Stimulated activated memory B cell treated with anti-CD40 and anti-IgM and Interleukin-4, amounts not matched to agents 10 μg/mL and 1 μg/mL and 100 μg/mL, for 72 hours (primary cell): ENCODE data around the gene IFNAR1.
"Not testable (repeated sequence)": the region's sequence is repeated elsewhere in the genome, so short reads cannot be mapped to it uniquely, and the experiment has no call there.

Source experiments
- ATAC-seq: fragments of 150-1000 bp; cut with Tn5 transposase; 2 replicates; pipeline ENCODE4 v1.10.0; 2021
- H3K27ac Mint-ChIP-seq: one replicate; pipeline ENCODE4 v1.8.0; 2022; ENCODE audit warnings: mild to moderate bottlenecking, mixed read lengths
- H3K27me3 Mint-ChIP-seq: one replicate; pipeline ENCODE4 v1.8.0; 2022; ENCODE audit warnings: mixed read lengths
- H3K36me3 Mint-ChIP-seq: one replicate; pipeline ENCODE4 v1.8.0; 2022; ENCODE audit warnings: mixed read lengths
- H3K4me1 Mint-ChIP-seq: one replicate; pipeline ENCODE4 v1.8.0; 2022; ENCODE audit warnings: mixed read lengths
- H3K4me3 Mint-ChIP-seq: one replicate; pipeline ENCODE4 v1.8.0; 2022; ENCODE audit warnings: mild to moderate bottlenecking, moderate library complexity, mixed read lengths
- H3K9me3 Mint-ChIP-seq: one replicate; pipeline ENCODE4 v1.8.0; 2022; ENCODE audit warnings: mixed read lengths

IFNAR1 gene

GRCh38 chr21:33355355-33355754 is 30.6 kb downstream of the IFNAR1 start:
- Mint-ChIP-seq H3K36me3 (peaks cover 29% of the 10 kb centered on the region), H3K4me1 (no peaks in the 10 kb centered on the region), H3K4me3 (no peak overlapping the region), H3K27ac (peak overlapping the region; percentile 63), H3K27me3 (no peaks in the 10 kb centered on the region), H3K9me3 (no peaks in the 10 kb centered on the region)
- no peak for ATAC-seq

GRCh38 chr21:33355996-33356395 is 31.2 kb downstream of the IFNAR1 start:
- no peaks in the 10 kb centered on the region for H3K27me3 Mint-ChIP-seq
- ATAC-seq, result no peak
- peaks cover 6% of the 10 kb centered on the region for H3K4me1 Mint-ChIP-seq
- no peaks in the 10 kb centered on the region for H3K9me3 Mint-ChIP-seq
- H3K36me3 Mint-ChIP-seq, result peaks cover 29% of the 10 kb centered on the region
- H3K4me3 Mint-ChIP-seq, result no peak overlapping the region
- H3K27ac Mint-ChIP-seq, result peak overlapping the region; percentile 63

DNA sequence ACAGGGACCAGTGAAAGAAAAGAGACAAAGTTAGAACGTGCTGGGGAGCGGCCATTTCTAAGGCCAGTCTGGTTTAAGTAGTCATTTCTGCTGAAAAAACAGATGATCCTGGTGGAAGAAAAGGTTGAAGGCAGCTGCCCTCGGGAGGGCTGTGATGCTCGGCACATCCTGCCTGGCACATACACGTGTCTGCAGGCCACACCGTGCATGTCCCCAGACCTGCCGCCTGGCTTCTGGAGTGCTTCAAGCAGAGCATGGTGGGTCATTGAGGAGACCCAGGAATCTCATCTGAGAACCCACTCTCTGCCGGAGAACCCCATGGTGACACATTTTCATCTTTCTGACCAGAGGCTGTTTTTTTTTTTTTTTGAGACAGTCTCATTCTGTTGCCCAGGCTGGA is 32.4 kb downstream of the IFNAR1 start:
- H3K27me3 Mint-ChIP-seq, result no peaks in the 10 kb centered on the region
- ATAC-seq, result no peak

GRCh38 chr21:33359446-33359845 is 34.7 kb downstream of the IFNAR1 start:
- no peak overlapping the region for H3K4me3 Mint-ChIP-seq
- H3K27me3 Mint-ChIP-seq, result no peaks in the 10 kb centered on the region

More for the DNA sequence above, 32.4 kb downstream of the IFNAR1 start:
- peaks cover 3% of the 10 kb centered on the region for H3K9me3 Mint-ChIP-seq
- no peak overlapping the region for H3K27ac Mint-ChIP-seq
- H3K4me3 Mint-ChIP-seq, result no peak overlapping the region
- peaks cover 27% of the 10 kb centered on the region for H3K36me3 Mint-ChIP-seq
- H3K4me1 Mint-ChIP-seq, result peaks cover 18% of the 10 kb centered on the region

GRCh38 chr21:33360281-33360680 is 35.5 kb downstream of the IFNAR1 start:
- Mint-ChIP-seq H3K27me3 (no peaks in the 10 kb centered on the region), H3K9me3 (peaks cover 3% of the 10 kb centered on the region)

More at GRCh38 chr21:33359446-33359845, 34.7 kb downstream of the IFNAR1 start:
- peaks cover 22% of the 10 kb centered on the region for H3K36me3 Mint-ChIP-seq
- peaks cover 3% of the 10 kb centered on the region for H3K9me3 Mint-ChIP-seq
- ATAC-seq, result no peak
- peaks cover 19% of the 10 kb centered on the region for H3K4me1 Mint-ChIP-seq
- no peak overlapping the region for H3K27ac Mint-ChIP-seq

GRCh38 chr21:33360881-33361602 is 36.3 kb downstream of the IFNAR1 start:
- Mint-ChIP-seq H3K36me3 (peaks cover 9% of the 10 kb centered on the region), H3K4me3 (peak overlapping the region; percentile 79), H3K27ac (peak overlapping the region; percentile 81), H3K9me3 (peaks cover 3% of the 10 kb centered on the region), H3K27me3 (no peaks in the 10 kb centered on the region), H3K4me1 (peaks cover 19% of the 10 kb centered on the region)
- peak; percentile 88 for ATAC-seq

More at GRCh38 chr21:33360281-33360680, 35.5 kb downstream of the IFNAR1 start:
- peak overlapping the region; percentile 81 for H3K27ac Mint-ChIP-seq
- peaks cover 19% of the 10 kb centered on the region for H3K4me1 Mint-ChIP-seq
- H3K36me3 Mint-ChIP-seq, result peaks cover 16% of the 10 kb centered on the region
- no peak overlapping the region for H3K4me3 Mint-ChIP-seq
- no peak for ATAC-seq

DNA sequence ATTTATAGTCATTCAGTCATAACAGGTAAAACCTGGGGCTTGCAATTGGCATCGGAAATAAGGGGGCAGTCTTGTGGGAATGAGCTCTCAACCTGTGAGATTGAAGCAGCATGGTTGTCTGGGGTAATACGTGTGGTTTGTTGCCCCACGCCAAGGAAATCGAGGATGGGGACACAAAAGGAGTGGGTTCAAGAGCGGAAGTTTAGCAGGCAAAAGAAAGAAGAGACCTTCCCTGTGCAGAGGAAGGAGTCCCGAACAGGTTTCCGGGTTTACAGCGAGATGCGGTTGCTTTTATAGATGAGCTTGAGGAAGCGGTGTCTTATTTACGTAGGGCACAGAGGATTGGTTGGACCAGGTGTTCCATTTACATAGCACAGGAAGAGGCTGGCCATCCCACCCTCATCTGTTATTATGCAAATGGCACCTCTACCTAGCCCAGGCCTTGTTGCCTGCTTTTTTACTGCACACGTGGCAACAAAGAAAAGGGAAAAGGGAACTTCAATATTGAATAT is 37.3 kb downstream of the IFNAR1 start:
- H3K27me3 Mint-ChIP-seq, result no peaks in the 10 kb centered on the region
- peaks cover 10% of the 10 kb centered on the region for H3K9me3 Mint-ChIP-seq
- peak overlapping the region; percentile 81 for H3K27ac Mint-ChIP-seq
- H3K36me3 Mint-ChIP-seq, result peaks cover 2% of the 10 kb centered on the region
- H3K4me3 Mint-ChIP-seq, result peak overlapping the region; percentile 79
- H3K4me1 Mint-ChIP-seq, result peaks cover 19% of the 10 kb centered on the region
- ATAC-seq, result peak; percentile 69

DNA sequence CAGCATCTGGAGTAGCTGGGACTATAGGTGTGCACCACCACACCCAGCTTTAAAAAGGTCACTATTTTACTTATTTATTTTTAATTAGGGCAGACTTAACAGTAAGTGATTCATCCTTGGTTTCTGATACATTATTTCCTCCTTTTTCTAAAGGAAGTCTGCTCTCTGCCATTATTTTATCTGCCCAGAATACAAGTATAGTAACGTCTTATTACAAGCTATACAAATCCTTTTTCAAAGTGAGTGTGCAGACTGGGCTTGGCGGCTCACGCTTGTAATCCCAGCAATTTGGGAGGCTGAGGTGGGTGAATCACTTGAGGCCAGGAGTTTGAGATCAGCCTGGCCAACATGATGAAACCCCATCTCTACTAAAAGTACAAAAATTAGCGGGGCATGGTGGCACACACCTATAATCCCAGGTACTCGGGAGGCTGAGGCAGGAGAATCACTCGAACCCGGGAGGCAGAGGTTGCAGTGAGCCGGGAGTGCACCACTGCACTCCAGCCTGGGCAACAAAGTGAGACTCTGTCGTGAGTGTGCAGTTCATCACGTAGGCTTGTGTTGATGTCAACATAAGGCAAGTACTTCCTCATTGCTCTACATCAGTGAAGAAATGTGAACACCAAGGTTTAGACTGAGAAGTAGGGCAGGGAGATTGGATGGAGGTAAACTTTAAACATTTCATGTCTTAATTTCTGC is 39.3 kb downstream of the IFNAR1 start:
- not testable (repeated sequence) for H3K27me3 Mint-ChIP-seq, H3K4me3 Mint-ChIP-seq, ATAC-seq
- peaks cover 30% of the 10 kb centered on the region for H3K4me1 Mint-ChIP-seq
- H3K9me3 Mint-ChIP-seq, result peaks cover 17% of the 10 kb centered on the region
- H3K36me3 Mint-ChIP-seq, result peaks cover 12% of the 10 kb centered on the region
- peak overlapping the region; percentile 58 for H3K27ac Mint-ChIP-seq

GRCh38 chr21:33364830-33365229 is 40.1 kb downstream of the IFNAR1 start:
- Mint-ChIP-seq H3K27me3 (no peaks in the 10 kb centered on the region), H3K4me3 (no peak overlapping the region), H3K4me1 (peaks cover 34% of the 10 kb centered on the region), H3K36me3 (peaks cover 16% of the 10 kb centered on the region), H3K27ac (no peak overlapping the region), H3K9me3 (peaks cover 19% of the 10 kb centered on the region)
- no peak for ATAC-seq

DNA sequence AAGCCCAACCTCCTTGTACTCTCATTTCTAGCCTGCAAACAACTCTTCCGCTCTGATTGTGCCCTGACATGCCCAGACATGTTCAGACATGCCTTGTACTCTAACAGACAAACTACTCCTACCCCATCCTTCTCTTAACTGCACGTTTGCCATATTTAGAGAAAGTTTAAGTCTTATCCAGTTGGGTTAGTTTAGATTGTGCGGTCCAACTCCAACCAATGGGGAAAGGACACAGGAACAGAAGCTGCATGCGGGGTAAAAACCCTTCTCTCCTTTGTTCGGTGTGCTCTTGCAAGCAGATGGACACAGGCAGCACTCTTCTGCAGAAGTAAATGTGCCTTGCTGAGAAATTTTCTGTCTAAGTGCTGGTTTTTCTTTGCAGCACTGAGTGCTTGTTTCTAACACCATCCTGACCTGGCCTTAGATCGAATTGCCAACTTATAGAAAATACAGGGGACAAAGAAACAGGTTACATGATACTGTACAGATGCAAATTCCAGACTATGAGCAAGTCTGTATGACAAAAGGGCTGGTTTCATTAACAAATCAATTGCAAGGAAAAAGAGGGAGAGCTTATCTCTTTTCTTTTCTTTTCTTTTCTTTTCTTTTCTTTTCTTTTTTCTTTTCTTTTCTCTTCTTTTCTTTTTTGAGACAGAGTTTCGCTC is 42.7 kb downstream of the IFNAR1 start:
- ATAC-seq, result no peak
- peaks cover 17% of the 10 kb centered on the region for H3K36me3 Mint-ChIP-seq
- H3K27ac Mint-ChIP-seq, result peak overlapping the region; percentile 76
- no peak overlapping the region for H3K4me3 Mint-ChIP-seq
- H3K9me3 Mint-ChIP-seq, result peaks cover 20% of the 10 kb centered on the region
- peaks cover 36% of the 10 kb centered on the region for H3K4me1 Mint-ChIP-seq
- no peaks in the 10 kb centered on the region for H3K27me3 Mint-ChIP-seq

DNA sequence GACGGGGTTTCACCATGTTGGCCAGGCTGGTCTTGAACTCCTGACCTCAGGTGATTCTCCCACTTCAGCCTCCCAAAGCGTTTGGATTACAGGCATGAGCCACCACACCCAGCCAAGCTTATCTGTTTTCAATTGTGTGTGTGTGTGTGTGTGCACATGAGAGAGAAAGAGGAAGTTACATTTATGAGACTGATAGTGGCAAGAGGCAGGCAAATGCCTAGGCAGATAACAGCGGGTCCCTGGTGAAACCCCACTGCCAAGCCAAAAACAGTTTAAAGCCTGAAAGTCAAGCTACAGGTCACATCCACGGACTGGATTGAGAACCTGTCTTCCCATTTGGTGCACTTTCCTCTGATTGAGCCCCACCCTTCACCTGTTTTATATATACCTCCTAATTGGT is 43.4 kb downstream of the IFNAR1 start:
- peak; percentile 81 for ATAC-seq
- peaks cover 20% of the 10 kb centered on the region for H3K9me3 Mint-ChIP-seq
- H3K27ac Mint-ChIP-seq, result peak overlapping the region; percentile 76
- peaks cover 17% of the 10 kb centered on the region for H3K36me3 Mint-ChIP-seq
- H3K4me3 Mint-ChIP-seq, result no peak overlapping the region
- H3K27me3 Mint-ChIP-seq, result no peaks in the 10 kb centered on the region
- H3K4me1 Mint-ChIP-seq, result peaks cover 40% of the 10 kb centered on the region

DNA sequence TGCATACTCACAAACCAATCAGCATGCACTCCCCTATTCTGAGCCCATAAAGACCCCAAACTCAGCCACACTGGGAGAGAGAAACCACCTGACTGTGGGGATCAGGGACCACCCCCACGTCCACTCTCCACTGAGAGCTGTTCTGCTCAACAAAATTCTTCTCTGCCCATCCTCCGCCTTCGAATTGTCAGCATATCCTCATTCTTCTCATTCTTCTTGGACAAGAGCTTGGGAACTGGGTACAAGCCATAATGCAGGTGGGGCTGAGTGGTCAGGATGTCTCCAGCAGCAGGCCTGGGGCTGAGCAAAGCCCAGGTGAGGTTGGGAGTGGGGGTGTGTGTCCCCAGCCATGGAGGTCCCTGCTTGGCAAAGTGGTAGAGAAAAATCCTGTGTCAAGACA is 43.8 kb downstream of the IFNAR1 start:
- no peak overlapping the region for H3K4me3 Mint-ChIP-seq
- peaks cover 20% of the 10 kb centered on the region for H3K9me3 Mint-ChIP-seq
- no peaks in the 10 kb centered on the region for H3K27me3 Mint-ChIP-seq
- H3K36me3 Mint-ChIP-seq, result peaks cover 17% of the 10 kb centered on the region
- H3K4me1 Mint-ChIP-seq, result peaks cover 45% of the 10 kb centered on the region
- peak overlapping the region; percentile 76 for H3K27ac Mint-ChIP-seq
- ATAC-seq, result no peak

- H3K27ac Mint-ChIP-seq, result peak overlapping the region; percentile 64
- H3K4me1 Mint-ChIP-seq, result peaks cover 55% of the 10 kb centered on the region
- no peaks in the 10 kb centered on the region for H3K27me3 Mint-ChIP-seq
- no peak overlapping the region for H3K4me3 Mint-ChIP-seq
- ATAC-seq, result no peak
- peaks cover 20% of the 10 kb centered on the region for H3K9me3 Mint-ChIP-seq
- peaks cover 17% of the 10 kb centered on the region for H3K36me3 Mint-ChIP-seq
Observed at GRCh38 chr21:33369586-33369985, 44.8 kb downstream of the IFNAR1 start.

DNA sequence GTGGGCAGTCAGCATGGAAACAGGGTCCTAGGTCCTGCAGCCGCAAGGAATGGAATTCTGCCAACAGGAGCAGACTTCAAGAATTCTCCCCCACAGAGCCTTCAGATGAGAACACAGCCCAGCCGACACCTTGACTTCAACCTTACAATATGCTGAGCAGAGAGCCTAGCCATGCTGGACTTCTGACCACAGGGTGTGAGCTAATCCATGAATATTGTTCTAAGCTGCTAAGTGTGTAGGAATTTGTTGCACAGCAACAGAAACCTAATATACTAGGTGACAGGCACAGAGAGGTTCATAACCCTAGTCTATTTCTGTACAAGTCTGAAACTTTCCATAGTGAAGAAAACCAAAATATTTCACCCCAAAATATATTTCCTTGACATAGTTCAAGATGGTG is 45.5 kb downstream of the IFNAR1 start:
- H3K9me3 Mint-ChIP-seq, result peaks cover 20% of the 10 kb centered on the region
- peak overlapping the region; percentile 64 for H3K27ac Mint-ChIP-seq
- peaks cover 61% of the 10 kb centered on the region for H3K4me1 Mint-ChIP-seq
- H3K27me3 Mint-ChIP-seq, result no peaks in the 10 kb centered on the region
- H3K4me3 Mint-ChIP-seq, result no peak overlapping the region
- no peak for ATAC-seq
- peaks cover 17% of the 10 kb centered on the region for H3K36me3 Mint-ChIP-seq

DNA sequence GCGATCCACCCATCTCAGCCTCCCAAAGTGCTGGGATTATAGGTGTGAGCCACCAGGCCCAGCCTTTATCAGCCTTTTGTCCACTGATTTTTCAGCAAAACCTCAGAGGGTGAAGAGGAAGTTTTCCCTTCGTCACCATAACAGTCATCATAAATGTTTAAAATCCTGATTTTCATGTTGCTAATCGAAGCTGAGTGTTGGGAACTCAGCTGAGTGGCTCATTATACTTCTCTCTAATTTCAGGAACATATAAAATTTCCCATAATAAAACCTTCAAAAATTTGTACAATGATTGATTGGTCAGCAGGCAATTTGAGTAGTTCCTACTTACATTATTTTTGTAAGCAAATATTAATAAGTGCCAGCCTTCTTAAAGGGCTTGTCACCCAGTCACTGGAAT is 46.6 kb downstream of the IFNAR1 start:
- H3K9me3 Mint-ChIP-seq, result peaks cover 20% of the 10 kb centered on the region
- no peaks in the 10 kb centered on the region for H3K27me3 Mint-ChIP-seq
- H3K36me3 Mint-ChIP-seq, result peaks cover 17% of the 10 kb centered on the region
- peaks cover 64% of the 10 kb centered on the region for H3K4me1 Mint-ChIP-seq
- H3K27ac Mint-ChIP-seq, result peak overlapping the region; percentile 64
- ATAC-seq, result no peak
- no peak overlapping the region for H3K4me3 Mint-ChIP-seq
